GM18508 (cell line): Measurements from ENCODE around the gene DSTN.

Source experiments
- ATAC-seq: cut with Tn5 transposase; IDR thresholded peaks from one replicate; pipeline ENCODE4 v1.9.1; 2021; ENCODE audit warnings: moderate number of reproducible peaks; ENCODE audit not compliant: insufficient read depth, unreplicated experiment

DSTN gene

GRCh38 chr20:17633221-17633849, 63.5 kb downstream of the DSTN start:
- no peak for ATAC-seq

GRCh38 chr20:17633850-17634500, 64.1 kb downstream of the DSTN start:
- ATAC-seq = no peak

GRCh38 chr20:17634661-17635331, 64.9 kb downstream of the DSTN start:
- no peak for ATAC-seq

- no peak for ATAC-seq
These were observed 65.7 kb downstream of the DSTN start for GRCh38 chr20:17635332-17636244.

- no peak for ATAC-seq
These were observed 66.9 kb downstream of the DSTN start for GRCh38 chr20:17636523-17637412.

- ATAC-seq = no peak
These were observed 67.5 kb downstream of the DSTN start for GRCh38 chr20:17637413-17637780.

GRCh38 chr20:17637985-17638640, 68.2 kb downstream of the DSTN start:
- no peak for ATAC-seq

- ATAC-seq = no peak
These were observed 69.0 kb downstream of the DSTN start for GRCh38 chr20:17638835-17639407.

GRCh38 chr20:17640146-17640874, 70.4 kb downstream of the DSTN start:
- no peak for ATAC-seq

GRCh38 chr20:17640875-17641378, 71.1 kb downstream of the DSTN start:
- no peak for ATAC-seq

GRCh38 chr20:17641520-17641964, 71.7 kb downstream of the DSTN start:
- ATAC-seq = no peak

GRCh38 chr20:17641993-17642392, 72.1 kb downstream of the DSTN start:
- no peak for ATAC-seq

GRCh38 chr20:17642404-17643269, 72.8 kb downstream of the DSTN start:
- no peak for ATAC-seq

GRCh38 chr20:17643531-17644188, 73.8 kb downstream of the DSTN start:
- ATAC-seq = no peak

- ATAC-seq = no peak
These were observed 74.6 kb downstream of the DSTN start for GRCh38 chr20:17644451-17644850.

GRCh38 chr20:17645010-17645409, 75.1 kb downstream of the DSTN start:
- no peak for ATAC-seq
